ENCODE results near the gene FAM169A. TPM values are rescaled to one million over a fixed set of nuclear protein-coding genes. Genes with fewer than 3 reads are reported as not detected.
"Not testable (repeated sequence)": the region's sequence is repeated elsewhere in the genome, so short reads cannot be mapped to it uniquely, and the experiment has no call there.

FAM169A gene
- total RNA-seq, 1 donor from 2014 or later, result 12.1 TPM

GRCh38 chr5:74862221-74862620, 4.0 kb downstream of the FAM169A start:
- FAIRE-seq (no peak), DNase-seq (ENCODE audit: low read depth) (no peak)
- Histone ChIP-seq H3K27me3 (ENCODE audit: control insufficient read depth, insufficient read depth, low read length) (no peaks in the 10 kb centered on the region), H3K4me3 (ENCODE audit: low read depth, low read length) (no peak overlapping the region), H3K36me3 (ENCODE audit: control insufficient read depth, insufficient read depth, low read length) (no peaks in the 10 kb centered on the region)
- TF ChIP-seq CTCF (IDR thresholded peaks at IDR 0.05; ENCODE audit: insufficient read depth, low read length, severe bottlenecking), result no peak

DNA sequence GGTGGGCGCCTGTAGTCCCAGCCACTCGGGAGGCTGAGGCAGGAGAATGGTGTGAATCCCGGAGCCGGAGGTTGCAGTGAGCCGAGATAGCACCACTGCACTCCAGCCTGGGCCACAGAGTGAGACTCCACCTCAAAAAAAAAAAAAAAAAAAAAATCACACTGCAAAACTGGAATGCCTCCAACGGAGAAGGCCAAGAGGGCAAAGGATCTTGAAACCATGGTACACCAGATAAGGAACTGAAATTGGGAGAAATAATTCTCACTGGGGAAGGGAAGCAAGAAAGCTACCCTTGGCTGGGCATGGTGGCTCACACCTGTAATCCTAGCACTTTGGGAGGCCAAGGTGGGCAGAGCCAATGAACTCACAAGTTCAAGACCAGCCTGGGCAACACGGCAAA, 9.2 kb downstream of the FAM169A start:
- DNase-seq (ENCODE audit: low read depth); FAIRE-seq; H3K36me3 ChIP-seq (ENCODE audit: control insufficient read depth, insufficient read depth, low read length); H3K27me3 ChIP-seq (ENCODE audit: control insufficient read depth, insufficient read depth, low read length); H3K4me3 ChIP-seq (ENCODE audit: low read depth, low read length): not testable (repeated sequence)

DNA sequence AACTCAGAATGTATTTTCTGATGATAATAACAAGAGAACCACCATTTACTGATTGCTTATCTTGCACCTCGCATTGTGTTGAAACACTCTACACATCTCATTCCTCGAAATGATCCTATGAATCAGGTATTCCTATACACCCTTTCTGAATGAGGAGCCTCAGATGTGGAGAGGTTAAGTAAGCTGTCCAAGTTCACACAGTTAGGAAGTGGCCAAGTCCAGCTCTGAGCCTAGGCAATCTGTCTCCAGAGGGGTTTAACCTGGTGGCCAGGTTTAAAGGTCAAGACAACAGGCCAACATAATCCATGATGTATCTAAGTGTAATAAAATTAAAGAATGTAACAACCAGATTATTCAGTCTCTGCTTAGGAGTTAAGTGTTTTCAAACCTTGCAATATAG, 12.9 kb downstream of the FAM169A start:
- Histone ChIP-seq H3K36me3 (ENCODE audit: control insufficient read depth, insufficient read depth, low read length) (no peaks in the 10 kb centered on the region), H3K27me3 (ENCODE audit: control insufficient read depth, insufficient read depth, low read length) (no peaks in the 10 kb centered on the region), H3K4me3 (ENCODE audit: low read depth, low read length) (no peak overlapping the region)
- no peak for TF ChIP-seq CTCF (IDR thresholded peaks at IDR 0.05; ENCODE audit: insufficient read depth, low read length, severe bottlenecking)
- no peak for DNase-seq (ENCODE audit: low read depth)
- no peak for FAIRE-seq

GRCh38 chr5:74851684-74852353, 14.4 kb downstream of the FAM169A start:
- TF ChIP-seq CTCF (IDR thresholded peaks at IDR 0.05; ENCODE audit: insufficient read depth, low read length, severe bottlenecking), result no peak
- no peaks in the 10 kb centered on the region for H3K36me3 ChIP-seq (ENCODE audit: control insufficient read depth, insufficient read depth, low read length)
- DNase-seq (ENCODE audit: low read depth) (peak; percentile 50), FAIRE-seq (no peak)
- H3K27me3 ChIP-seq (ENCODE audit: control insufficient read depth, insufficient read depth, low read length), result no peaks in the 10 kb centered on the region
- no peak overlapping the region for H3K4me3 ChIP-seq (ENCODE audit: low read depth, low read length)

DNA sequence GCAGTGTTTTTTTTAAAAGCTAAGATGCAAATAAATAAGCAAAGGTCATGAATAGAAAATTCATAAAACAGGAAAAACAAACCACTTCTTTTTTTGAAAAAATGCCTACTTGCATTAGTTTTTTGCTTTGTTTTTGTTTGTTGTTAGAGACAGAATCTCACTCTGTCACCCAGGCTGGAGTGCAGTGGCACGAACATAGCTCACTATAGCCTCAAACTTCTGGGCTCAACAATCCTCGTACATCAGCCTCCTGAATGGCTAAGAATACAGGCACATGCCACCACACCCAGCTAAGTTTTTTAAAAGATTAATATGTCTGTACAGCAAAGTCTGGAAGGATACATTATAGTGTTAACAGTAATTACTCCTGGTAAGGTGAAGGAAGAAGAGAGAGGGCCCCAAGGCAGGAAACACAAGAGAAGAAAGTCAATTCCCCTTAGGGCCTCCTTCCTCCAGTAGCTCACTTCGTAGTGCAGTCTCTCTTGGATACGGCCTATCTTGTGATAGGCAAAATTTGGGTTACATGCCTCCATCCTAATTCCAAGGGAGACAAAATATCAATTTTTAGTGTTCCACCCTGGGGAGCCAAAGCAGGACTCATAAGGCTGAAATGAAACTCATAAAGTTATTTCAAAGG, 15.3 kb downstream of the FAM169A start:
- no peaks in the 10 kb centered on the region for H3K36me3 ChIP-seq (ENCODE audit: control insufficient read depth, insufficient read depth, low read length)
- TF ChIP-seq CTCF (IDR thresholded peaks at IDR 0.05; ENCODE audit: insufficient read depth, low read length, severe bottlenecking), result no peak
- no peak for FAIRE-seq
- no peaks in the 10 kb centered on the region for H3K27me3 ChIP-seq (ENCODE audit: control insufficient read depth, insufficient read depth, low read length)
- H3K4me3 ChIP-seq (ENCODE audit: low read depth, low read length), result no peak overlapping the region
- DNase-seq (ENCODE audit: low read depth), result no peak

DNA sequence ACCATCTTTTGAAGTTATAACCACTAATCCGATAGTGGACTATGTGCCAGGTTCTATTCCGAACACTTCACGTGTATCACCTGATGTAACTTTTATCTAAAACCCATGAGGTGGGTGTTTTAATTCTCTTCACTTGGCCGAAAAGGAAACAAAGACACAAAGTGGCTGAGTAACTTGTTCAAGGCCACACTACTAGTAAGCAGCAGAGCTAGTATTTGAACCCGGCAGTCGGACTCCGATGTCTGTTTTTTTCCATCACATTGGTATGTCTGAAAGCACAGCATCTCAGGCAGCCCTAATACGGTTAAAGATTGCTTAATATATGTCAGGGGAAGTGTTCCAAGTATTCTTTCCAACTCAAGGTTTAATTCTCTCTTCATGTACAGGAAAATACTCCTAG, 16.2 kb downstream of the FAM169A start:
- no peak for TF ChIP-seq CTCF (IDR thresholded peaks at IDR 0.05; ENCODE audit: insufficient read depth, low read length, severe bottlenecking)
- no peaks in the 10 kb centered on the region for H3K27me3 ChIP-seq (ENCODE audit: control insufficient read depth, insufficient read depth, low read length)
- DNase-seq (ENCODE audit: low read depth) (no peak), FAIRE-seq (no peak)
- H3K4me3 ChIP-seq (ENCODE audit: low read depth, low read length), result no peak overlapping the region
- no peaks in the 10 kb centered on the region for H3K36me3 ChIP-seq (ENCODE audit: control insufficient read depth, insufficient read depth, low read length)

Measured in bronchial epithelial cell (primary cell).